ENCODE measurements around the gene HMCES. TPM values are rescaled to one million over a fixed set of nuclear protein-coding genes. Genes with fewer than 3 reads are reported as not detected.
A peak's percentile ranks its signal among the peaks of the same experiment; 100 is the strongest.

Gene HMCES
- total and polyA plus RNA-seq, 7 donors = 15.2 to 41.2 (median 21.6) TPM

DNA sequence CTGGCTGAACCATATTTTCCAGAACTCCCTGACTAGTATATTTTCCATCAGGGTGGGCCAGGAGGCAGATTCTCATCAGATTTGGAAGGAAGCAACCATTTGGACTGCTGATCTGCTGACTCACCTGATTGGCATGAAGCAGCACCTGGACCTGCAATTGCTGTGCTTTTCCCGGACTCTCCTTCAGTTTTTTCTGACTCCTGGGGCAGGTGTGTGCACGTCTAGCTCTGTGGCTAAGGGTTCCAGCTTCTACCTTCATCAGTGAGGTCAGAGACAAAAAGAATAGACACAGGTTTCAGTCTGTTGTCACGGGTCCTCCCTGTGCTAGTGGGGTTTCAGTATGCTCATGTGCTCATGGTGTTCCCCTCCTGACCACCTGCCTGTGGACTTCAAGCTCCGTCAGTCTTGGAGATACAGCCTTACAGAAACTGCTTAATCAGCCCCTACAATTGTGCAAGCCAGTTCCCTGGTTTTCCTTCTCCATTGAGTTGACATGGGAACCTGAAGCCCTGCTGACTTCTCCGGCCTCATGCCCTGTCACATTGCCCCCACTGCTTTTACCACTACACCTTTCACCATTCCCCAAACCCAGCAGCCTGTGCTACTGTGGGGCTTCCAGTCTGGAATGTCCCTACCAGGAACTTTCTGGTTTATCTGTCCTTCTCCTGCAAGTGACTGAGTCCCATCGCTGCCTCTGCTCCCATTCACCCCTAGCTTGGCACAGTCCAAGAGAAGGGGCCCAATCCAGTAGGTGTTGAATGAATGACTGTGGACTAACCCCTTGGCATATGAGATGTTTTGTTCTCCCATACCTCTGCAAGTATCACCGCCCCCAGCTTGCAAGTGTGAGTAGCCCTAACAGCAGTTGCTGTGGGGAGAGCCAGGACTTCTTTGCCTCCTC, 31.7 kb downstream of the HMCES start:
- Histone ChIP-seq H3K4me3 (no peak overlapping the region), H3K27me3 (no peaks in the 10 kb centered on the region), H3K27ac (no peak overlapping the region), H3K4me1 (peaks cover 0 to 15% (median 13%) of the 10 kb centered on the region in 4 donors), H3K9me3 (no peaks in the 10 kb centered on the region), H3K36me3 (no peaks in the 10 kb centered on the region)
- no peak for DNase-seq
- intact Hi-C loops (cut with DNase I) = no loop called here
- TF ChIP-seq, protein P1, sequence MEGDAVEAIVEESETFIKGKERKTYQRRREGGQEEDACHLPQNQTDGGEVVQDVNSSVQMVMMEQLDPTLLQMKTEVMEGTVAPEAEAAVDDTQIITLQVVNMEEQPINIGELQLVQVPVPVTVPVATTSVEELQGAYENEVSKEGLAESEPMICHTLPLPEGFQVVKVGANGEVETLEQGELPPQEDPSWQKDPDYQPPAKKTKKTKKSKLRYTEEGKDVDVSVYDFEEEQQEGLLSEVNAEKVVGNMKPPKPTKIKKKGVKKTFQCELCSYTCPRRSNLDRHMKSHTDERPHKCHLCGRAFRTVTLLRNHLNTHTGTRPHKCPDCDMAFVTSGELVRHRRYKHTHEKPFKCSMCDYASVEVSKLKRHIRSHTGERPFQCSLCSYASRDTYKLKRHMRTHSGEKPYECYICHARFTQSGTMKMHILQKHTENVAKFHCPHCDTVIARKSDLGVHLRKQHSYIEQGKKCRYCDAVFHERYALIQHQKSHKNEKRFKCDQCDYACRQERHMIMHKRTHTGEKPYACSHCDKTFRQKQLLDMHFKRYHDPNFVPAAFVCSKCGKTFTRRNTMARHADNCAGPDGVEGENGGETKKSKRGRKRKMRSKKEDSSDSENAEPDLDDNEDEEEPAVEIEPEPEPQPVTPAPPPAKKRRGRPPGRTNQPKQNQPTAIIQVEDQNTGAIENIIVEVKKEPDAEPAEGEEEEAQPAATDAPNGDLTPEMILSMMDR (IDR thresholded peaks at IDR 0.05) = no peak
- TF ChIP-seq POLR2A (IDR thresholded peaks at IDR 0.05) (no peak), POLR2AphosphoS5 (IDR thresholded peaks at IDR 0.05) (no peak), EP300 (IDR thresholded peaks at IDR 0.05) (no peak)
- 70 to 80% methylated on average over 7 of the region's 7 CpGs for WGBS, 2 donors

DNA sequence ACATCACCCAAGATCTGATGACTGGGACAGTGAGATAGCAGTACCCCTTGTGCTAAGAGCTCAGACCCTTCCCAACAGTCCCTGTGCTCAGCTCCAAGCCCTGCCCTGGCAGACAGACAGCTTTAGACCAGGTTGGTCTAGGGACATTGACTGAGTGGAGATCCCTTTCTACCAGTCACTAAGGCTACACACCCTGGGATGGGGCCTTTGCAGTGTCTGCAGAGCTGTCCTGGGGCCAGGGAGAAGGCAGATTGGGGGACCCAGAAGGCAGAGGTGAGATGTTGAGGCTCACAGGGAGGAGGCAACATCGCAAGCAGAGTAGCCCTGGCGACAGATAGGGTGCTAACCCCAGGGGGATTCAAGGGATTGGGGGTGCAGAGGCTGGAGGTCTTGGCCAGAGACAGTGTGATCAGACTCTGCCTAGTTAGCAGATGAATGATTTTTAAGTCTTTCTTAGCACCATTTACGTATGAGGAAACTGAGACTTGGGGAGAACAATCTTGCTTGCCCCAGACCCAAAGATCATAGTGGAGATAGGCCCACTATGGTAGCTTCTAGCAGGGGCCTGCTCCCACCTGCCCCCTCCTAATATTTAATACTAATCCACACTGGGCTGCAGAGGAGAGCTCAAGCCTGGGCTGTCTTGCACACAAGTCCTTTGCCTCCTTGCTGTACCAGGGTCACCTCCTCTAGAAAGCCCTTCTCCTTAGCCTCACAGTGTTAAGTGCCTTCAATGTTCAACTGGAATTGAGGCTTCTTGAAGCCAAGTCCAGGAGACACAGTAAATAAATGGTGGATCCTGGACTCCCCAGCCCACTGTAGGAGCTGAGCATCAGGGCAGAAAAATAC, 32.6 kb downstream of the HMCES start:
- DNase-seq = no peak
- intact Hi-C loops (cut with DNase I) = no loop called here
- no peaks in the 10 kb centered on the region for H3K9me3 ChIP-seq
- no peak overlapping the region for H3K27ac ChIP-seq
- WGBS, 2 donors = 93 to 96% methylated on average over 3 of the region's 3 CpGs
- TF ChIP-seq, protein P1 (IDR thresholded peaks at IDR 0.05) = no peak
- TF ChIP-seq POLR2A (IDR thresholded peaks at IDR 0.05) (no peak), EP300 (IDR thresholded peaks at IDR 0.05) (no peak), POLR2AphosphoS5 (IDR thresholded peaks at IDR 0.05) (no peak)
- no peaks in the 10 kb centered on the region for H3K27me3 ChIP-seq
- H3K4me1 ChIP-seq = peaks cover 2 to 13% (median 11%) of the 10 kb centered on the region in 4 donors
- no peaks in the 10 kb centered on the region for H3K36me3 ChIP-seq
- no peak overlapping the region for H3K4me3 ChIP-seq

- Histone ChIP-seq H3K27me3 (no peaks in the 10 kb centered on the region), H3K4me1 (peaks cover 2 to 17% (median 15%) of the 10 kb centered on the region in 4 donors), H3K4me3 (no peak overlapping the region), H3K36me3 (no peaks in the 10 kb centered on the region), H3K9me3 (no peaks in the 10 kb centered on the region), H3K27ac (no peak overlapping the region)
- intact Hi-C loops (cut with DNase I) = no loop called here
- TF ChIP-seq POLR2AphosphoS5 (IDR thresholded peaks at IDR 0.05) (peak in 1 of 4 donors; percentile 5), POLR2A (IDR thresholded peaks at IDR 0.05) (no peak)
- no peak for DNase-seq
- 83 to 87% methylated on average over 2 of the region's 2 CpGs for WGBS, 2 donors
These were observed 33.5 kb downstream of the HMCES start for GRCh38 chr3:129312021-129312639.

GRCh38 chr3:129312671-129313414, 34.2 kb downstream of the HMCES start:
- peaks cover 2 to 24% (median 19%) of the 10 kb centered on the region in 4 donors for H3K4me1 ChIP-seq
- DNase-seq = no peak
- H3K27ac ChIP-seq = peak overlapping the region; percentile 92 to 95 (median 92)
- intact Hi-C loops (cut with DNase I) = no loop called here
- no peaks in the 10 kb centered on the region for H3K36me3 ChIP-seq
- TF ChIP-seq POLR2A (IDR thresholded peaks at IDR 0.05) = no peak
- no peak for TF ChIP-seq POLR2AphosphoS5 (IDR thresholded peaks at IDR 0.05)
- no peak for TF ChIP-seq EP300 (IDR thresholded peaks at IDR 0.05)
- TF ChIP-seq, protein P1 (IDR thresholded peaks at IDR 0.05) = no peak
- H3K4me3 ChIP-seq = no peak overlapping the region
- H3K9me3 ChIP-seq = no peaks in the 10 kb centered on the region
- H3K27me3 ChIP-seq = no peaks in the 10 kb centered on the region
